GM12892 (cell line): ENCODE measurements around the gene C19orf81.

ENCODE experiments used
- POLR2A ChIP-seq: IDR thresholded peaks from 2 replicates; pipeline ENCODE4 v1.6.1; 2011; ENCODE audit warnings: low read depth, low read length, control low read depth
- POLR2AphosphoS5 ChIP-seq: IDR thresholded peaks from 2 replicates; pipeline ENCODE4 v1.6.1; 2011; ENCODE audit warnings: low read depth, low read length, control low read depth

- TF ChIP-seq POLR2A (no peak), POLR2AphosphoS5 (no peak)
These were observed 47.7 kb upstream of the C19orf81 start for GRCh38 chr19:50601407-50602088.
